GM23338 (cell line): ENCODE results near the gene TIPRL. TPM values are rescaled to one million over a fixed set of nuclear protein-coding genes. Genes with fewer than 3 reads are reported as not detected.

Source experiments
- CTCF ChIP-seq, 2 experiments: fragments of 200-600 bp in 1 of 2; sonication (generic) in 1 of 2; conservative IDR thresholded peaks; 2 replicates each; pipeline versions ENCODE4 v1.5.1 to v1.6.1; 2016 to 2017; ENCODE audit warnings: antibody characterized with exemption in 2 of 2, low read depth in 2 of 2, mild to moderate bottlenecking in 2 of 2, moderate library complexity in 1 of 2
- EZH2phosphoT487 ChIP-seq: fragments of 200-600 bp; sonication (generic); IDR thresholded peaks from one replicate; pipeline ENCODE4 v1.8.1; 2018; ENCODE audit warnings: antibody characterized with exemption; ENCODE audit not compliant: unreplicated experiment
- JUNB ChIP-seq: IDR thresholded peaks from one replicate; pipeline ENCODE4 v1.6.1; 2016; ENCODE audit warnings: antibody characterized with exemption; ENCODE audit not compliant: unreplicated experiment
- REST ChIP-seq: IDR thresholded peaks from one replicate; pipeline ENCODE4 v1.6.1; 2018; ENCODE audit warnings: antibody characterized with exemption; ENCODE audit not compliant: unreplicated experiment
- STAT1 ChIP-seq: IDR thresholded peaks from one replicate; pipeline ENCODE4 v1.6.1; 2016; ENCODE audit warnings: antibody characterized with exemption; ENCODE audit not compliant: unreplicated experiment
- ZNF331 ChIP-seq: fragments of 250-450 bp; sonication (Bioruptor Pico); IDR thresholded peaks from 2 replicates; pipeline ENCODE4 v1.5.0; 2020; ENCODE audit warnings: low read depth, mild to moderate bottlenecking, moderate library complexity
- ZNF462 ChIP-seq: fragments of 250-450 bp; sonication (Bioruptor Pico); IDR thresholded peaks from 2 replicates; pipeline ENCODE4 v1.5.0; 2020; ENCODE audit warnings: mild to moderate bottlenecking, moderate library complexity
- polyA plus RNA-seq: library from polyadenylated mRNA; unstranded; fragments of >200 nt; fragmentation: Nextera tagmentation; extraction: Ambion mirVana; gene quantifications from 2 replicates; pipeline ENCODE4 v1.2.1, GENCODE V29; 2016
- total RNA-seq: library from RNA; depleted of rRNA; stranded (reverse); fragments of >200 nt; shearing (Covaris generic); gene quantifications from 2 replicates; pipeline ENCODE4 v1.2.3, GENCODE V29; 2014

TIPRL gene
- total and polyA plus RNA-seq, 2 experiments from 2014 or later = 15.9 to 32.0 TPM

GRCh38 chr1:168195199-168196135 lies 16.7 kb downstream of the TIPRL start (continued):
- TF ChIP-seq ZNF462 (no peak), EZH2phosphoT487 (no peak), CTCF (conservative IDR thresholded peaks at IDR 0.05; ENCODE audit: low read depth in 2 of 2) (no peak), JUNB (no peak), STAT1 (no peak), ZNF331 (CRISPR knock-in tag) (no peak), REST (no peak)
